ENCODE measurements around the gene SLC35F1.

The SLC35F1 gene

DNA sequence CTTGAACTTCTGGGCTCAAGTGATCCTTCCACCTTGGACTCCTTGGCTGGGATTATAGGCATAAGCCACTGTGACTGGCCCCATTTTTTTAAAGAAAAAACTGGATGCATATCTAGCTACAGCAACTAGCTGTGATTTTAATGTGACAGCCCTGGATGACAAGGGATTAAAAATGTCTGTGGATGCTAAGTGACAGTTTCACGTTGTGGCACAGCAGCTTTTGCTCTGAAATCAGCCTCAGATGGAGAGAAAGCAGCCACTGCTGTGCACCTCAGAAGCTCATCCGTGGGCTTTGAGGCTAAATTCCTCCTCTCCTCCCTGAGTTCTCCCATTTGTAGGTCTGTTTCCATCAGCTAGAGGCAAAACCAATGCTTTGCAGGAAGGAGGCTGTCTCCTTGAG lies 195.3 kb downstream of the SLC35F1 start:
- TF ChIP-seq, protein P1, sequence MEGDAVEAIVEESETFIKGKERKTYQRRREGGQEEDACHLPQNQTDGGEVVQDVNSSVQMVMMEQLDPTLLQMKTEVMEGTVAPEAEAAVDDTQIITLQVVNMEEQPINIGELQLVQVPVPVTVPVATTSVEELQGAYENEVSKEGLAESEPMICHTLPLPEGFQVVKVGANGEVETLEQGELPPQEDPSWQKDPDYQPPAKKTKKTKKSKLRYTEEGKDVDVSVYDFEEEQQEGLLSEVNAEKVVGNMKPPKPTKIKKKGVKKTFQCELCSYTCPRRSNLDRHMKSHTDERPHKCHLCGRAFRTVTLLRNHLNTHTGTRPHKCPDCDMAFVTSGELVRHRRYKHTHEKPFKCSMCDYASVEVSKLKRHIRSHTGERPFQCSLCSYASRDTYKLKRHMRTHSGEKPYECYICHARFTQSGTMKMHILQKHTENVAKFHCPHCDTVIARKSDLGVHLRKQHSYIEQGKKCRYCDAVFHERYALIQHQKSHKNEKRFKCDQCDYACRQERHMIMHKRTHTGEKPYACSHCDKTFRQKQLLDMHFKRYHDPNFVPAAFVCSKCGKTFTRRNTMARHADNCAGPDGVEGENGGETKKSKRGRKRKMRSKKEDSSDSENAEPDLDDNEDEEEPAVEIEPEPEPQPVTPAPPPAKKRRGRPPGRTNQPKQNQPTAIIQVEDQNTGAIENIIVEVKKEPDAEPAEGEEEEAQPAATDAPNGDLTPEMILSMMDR (IDR thresholded peaks at IDR 0.05; ENCODE audit: low read depth, low read length) = no peak
- Histone ChIP-seq H3K36me3 (no peaks in the 10 kb centered on the region), H3K9me3 (ENCODE audit: severe bottlenecking) (no peaks in the 10 kb centered on the region), H3K4me3 (ENCODE audit: low read depth, low read length) (no peak overlapping the region), H3K27ac (no peak overlapping the region), H3K27me3 (ENCODE audit: insufficient read depth, low read depth, severe bottlenecking) (no peaks in the 10 kb centered on the region)
- DNase-seq = no peak

DNA sequence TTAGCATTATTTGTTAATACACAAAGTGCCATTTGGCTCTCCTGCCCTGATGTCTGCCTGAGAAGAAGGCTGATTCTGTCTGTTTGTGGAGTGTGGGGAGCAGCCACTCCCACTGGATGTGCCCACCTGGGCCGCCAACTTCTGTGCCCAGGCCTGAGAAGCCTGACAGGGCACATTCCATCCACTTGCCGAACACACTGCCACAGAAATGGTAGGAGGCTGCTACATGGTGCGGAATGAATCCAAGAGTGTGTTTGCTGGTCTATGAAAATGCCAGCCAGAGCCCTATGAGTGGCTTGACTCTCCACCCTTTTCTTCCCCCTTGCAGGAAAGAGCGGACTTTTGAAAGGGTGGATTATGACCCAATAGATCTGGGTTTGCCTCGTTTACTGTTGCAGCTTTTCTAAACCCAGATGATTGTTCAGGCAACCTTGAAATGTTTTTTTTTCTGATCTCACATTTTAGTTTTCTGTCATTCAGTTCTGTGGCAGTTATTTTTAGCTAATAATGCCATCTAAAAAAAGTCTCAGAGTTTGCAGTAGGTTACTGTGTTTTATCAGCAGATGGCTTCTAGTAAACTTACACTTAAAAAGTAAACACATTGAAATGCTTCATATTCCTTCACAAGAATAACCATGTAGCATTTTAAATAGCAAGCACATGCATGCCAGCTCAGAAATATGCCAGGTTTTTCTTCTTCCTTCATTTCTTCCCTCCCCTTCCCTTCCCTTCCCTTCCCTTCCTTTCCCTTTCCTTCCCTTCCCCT lies 196.5 kb downstream of the SLC35F1 start:
- Histone ChIP-seq H3K36me3 (no peaks in the 10 kb centered on the region), H3K9me3 (ENCODE audit: severe bottlenecking) (no peaks in the 10 kb centered on the region), H3K27me3 (ENCODE audit: insufficient read depth, low read depth, severe bottlenecking) (no peaks in the 10 kb centered on the region), H3K4me3 (ENCODE audit: low read depth, low read length) (no peak overlapping the region), H3K27ac (no peak overlapping the region)
- TF ChIP-seq, protein P1 (IDR thresholded peaks at IDR 0.05; ENCODE audit: low read depth, low read length) = no peak
- no peak for DNase-seq

DNA sequence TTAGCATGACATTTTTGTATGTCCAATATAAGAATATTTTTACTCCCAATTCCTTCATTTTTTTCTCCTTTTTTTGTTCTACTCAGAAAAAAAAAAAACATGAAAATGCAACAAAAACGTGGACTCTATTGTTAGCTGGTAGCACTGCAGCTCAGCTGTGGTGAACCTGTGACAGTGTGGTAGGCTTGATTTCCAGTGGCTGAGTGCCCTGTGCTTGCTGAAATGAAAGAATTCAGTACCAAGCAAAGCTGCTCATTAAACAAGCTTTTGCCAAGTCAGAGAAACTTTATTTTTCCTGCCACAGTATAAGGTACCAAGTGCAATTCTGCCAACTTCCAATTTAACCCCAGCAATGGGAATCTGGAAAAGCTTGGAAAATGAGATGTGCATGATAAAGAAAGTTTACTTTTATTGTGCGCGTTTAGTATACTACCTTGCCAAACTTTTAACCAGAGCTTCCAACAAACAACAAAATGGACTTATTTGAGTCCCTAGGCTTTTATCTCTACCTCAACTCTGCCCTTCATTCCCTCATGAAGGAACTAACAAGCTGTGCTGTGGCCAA lies 215.2 kb downstream of the SLC35F1 start:
- H3K4me3 ChIP-seq (ENCODE audit: low read depth, low read length) = no peak overlapping the region
- TF ChIP-seq, protein P1 (IDR thresholded peaks at IDR 0.05; ENCODE audit: low read depth, low read length) = no peak
- DNase-seq = no peak
- H3K9me3 ChIP-seq (ENCODE audit: severe bottlenecking) = no peaks in the 10 kb centered on the region
- H3K36me3 ChIP-seq = no peaks in the 10 kb centered on the region
- no peaks in the 10 kb centered on the region for H3K27me3 ChIP-seq (ENCODE audit: insufficient read depth, low read depth, severe bottlenecking)
- H3K27ac ChIP-seq = no peak overlapping the region

- Histone ChIP-seq H3K36me3 (no peaks in the 10 kb centered on the region), H3K27ac (no peak overlapping the region), H3K9me3 (ENCODE audit: severe bottlenecking) (no peaks in the 10 kb centered on the region), H3K4me3 (ENCODE audit: low read depth, low read length) (no peak overlapping the region), H3K27me3 (ENCODE audit: insufficient read depth, low read depth, severe bottlenecking) (no peaks in the 10 kb centered on the region)
- DNase-seq = no peak
- TF ChIP-seq, protein P1 (IDR thresholded peaks at IDR 0.05; ENCODE audit: low read depth, low read length) = no peak
Observed at GRCh38 chr6:118122801-118123200, 215.7 kb downstream of the SLC35F1 start.

DNA sequence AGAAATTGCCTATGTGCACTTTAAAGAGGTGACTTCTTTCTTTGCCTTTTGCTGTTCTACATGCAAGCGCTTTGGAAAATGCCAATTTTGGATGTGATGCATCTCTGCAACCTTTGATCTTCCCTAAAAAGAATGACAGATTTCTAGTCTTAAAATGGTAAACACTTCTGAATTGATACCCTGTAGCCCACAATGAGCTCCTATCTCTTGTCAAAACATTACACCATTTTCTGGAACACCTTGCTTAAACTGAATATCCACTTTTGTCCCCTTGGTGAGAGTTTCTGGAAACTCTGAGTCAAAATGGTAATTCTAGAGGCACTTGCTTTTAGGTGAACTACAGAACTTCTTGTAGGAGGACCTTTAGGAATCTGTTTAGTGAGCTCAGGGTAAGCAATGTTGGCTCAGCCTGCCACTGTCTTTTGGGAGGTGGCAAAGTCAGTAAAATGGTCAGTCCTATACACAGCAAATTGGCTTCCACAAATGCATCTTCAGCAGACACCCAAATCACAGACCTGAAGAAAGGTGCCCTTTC lies 216.5 kb downstream of the SLC35F1 start:
- Histone ChIP-seq H3K27me3 (ENCODE audit: insufficient read depth, low read depth, severe bottlenecking) (no peaks in the 10 kb centered on the region), H3K4me3 (ENCODE audit: low read depth, low read length) (no peak overlapping the region), H3K36me3 (no peaks in the 10 kb centered on the region), H3K9me3 (ENCODE audit: severe bottlenecking) (no peaks in the 10 kb centered on the region), H3K27ac (no peak overlapping the region)
- DNase-seq = no peak
- TF ChIP-seq, protein P1 (IDR thresholded peaks at IDR 0.05; ENCODE audit: low read depth, low read length) = no peak

Data from WERI-Rb-1 (cell line).